Skeletal muscle satellite cell (primary cell): ENCODE measurements around the gene UBE2V1.
"Not testable (repeated sequence)": the region's sequence is repeated elsewhere in the genome, so short reads cannot be mapped to it uniquely, and the experiment has no call there.

ENCODE experiments used
- H3K27me3 ChIP-seq: 2 replicates; pipeline ENCODE4 v1.7.0; 2013; ENCODE audit warnings: low read length; ENCODE audit not compliant: control insufficient read depth, insufficient read depth
- H3K36me3 ChIP-seq: 2 replicates; pipeline ENCODE4 v1.7.0; 2013; ENCODE audit warnings: mild to moderate bottlenecking, control low read depth, low read length; ENCODE audit not compliant: insufficient read depth
- H3K4me1 ChIP-seq: 2 replicates; pipeline ENCODE4 v1.7.0; 2013; ENCODE audit warnings: low read length; ENCODE audit not compliant: control insufficient read depth, insufficient read depth
- H3K4me2 ChIP-seq: 2 replicates; pipeline ENCODE4 v1.7.0; 2013; ENCODE audit warnings: mild to moderate bottlenecking, low read length
- H3K4me3 ChIP-seq: 2 replicates; pipeline ENCODE4 v1.7.0; 2013; ENCODE audit warnings: low read length
- H3K9ac ChIP-seq: 2 replicates; pipeline ENCODE4 v1.7.0; 2013; ENCODE audit warnings: mild to moderate bottlenecking, low read depth, low read length, moderate library complexity
- H3K9me3 ChIP-seq: replicated peaks from 2 replicates; pipeline ENCODE4 v1.7.0; 2013; ENCODE audit warnings: mild to moderate bottlenecking, control low read depth, low read length

The UBE2V1 gene

GRCh38 chr20:50110141-50111047 is 2.6 kb downstream of the UBE2V1 start:
- Histone ChIP-seq H3K4me1 (peaks cover 64% of the 10 kb centered on the region), H3K9me3 (no peaks in the 10 kb centered on the region), H3K4me3 (peak overlapping the region; percentile 78), H3K27me3 (no peaks in the 10 kb centered on the region), H3K4me2 (peak overlapping the region; percentile 90), H3K36me3 (peaks cover 17% of the 10 kb centered on the region), H3K9ac (peak overlapping the region; percentile 92)

GRCh38 chr20:50108556-50109235 is 4.3 kb downstream of the UBE2V1 start:
- Histone ChIP-seq H3K9me3 (no peaks in the 10 kb centered on the region), H3K36me3 (peaks cover 17% of the 10 kb centered on the region), H3K27me3 (no peaks in the 10 kb centered on the region), H3K4me3 (no peak overlapping the region), H3K4me2 (peak overlapping the region; percentile 31), H3K4me1 (peaks cover 53% of the 10 kb centered on the region), H3K9ac (no peak overlapping the region)

- Histone ChIP-seq H3K4me3 (no peak overlapping the region), H3K4me2 (no peak overlapping the region), H3K36me3 (peaks cover 17% of the 10 kb centered on the region), H3K27me3 (no peaks in the 10 kb centered on the region), H3K9ac (no peak overlapping the region), H3K9me3 (no peaks in the 10 kb centered on the region), H3K4me1 (peaks cover 57% of the 10 kb centered on the region)
Observed at GRCh38 chr20:50107796-50108331, 5.1 kb downstream of the UBE2V1 start.

DNA sequence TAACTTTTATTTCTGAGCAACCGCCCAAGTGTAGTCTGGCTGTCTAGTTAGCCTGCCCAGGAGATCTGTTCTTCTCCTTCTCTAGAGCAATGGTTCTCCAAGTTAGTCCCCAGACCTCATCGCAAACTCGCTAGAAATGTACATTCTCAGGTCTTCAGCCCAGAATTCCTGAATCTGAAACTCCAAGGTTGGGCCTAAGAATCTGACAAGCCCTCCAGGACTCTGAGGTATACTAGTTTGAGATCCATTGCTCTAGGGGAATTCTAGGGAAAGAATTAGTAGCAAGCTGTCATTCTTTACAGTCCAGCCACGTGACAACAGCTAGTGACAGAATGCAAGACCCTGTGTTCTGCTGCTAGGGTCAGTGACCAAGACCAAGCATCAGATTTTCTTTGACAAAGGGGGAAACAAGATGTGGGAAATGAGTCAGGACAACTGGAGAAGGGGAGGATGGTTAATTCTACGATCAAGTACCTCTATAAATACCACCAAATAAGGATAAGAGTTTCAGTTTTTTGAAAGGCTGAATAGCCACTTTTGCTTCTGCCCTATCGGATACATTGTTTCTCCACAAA is 5.8 kb downstream of the UBE2V1 start:
- Histone ChIP-seq H3K4me3 (no peak overlapping the region), H3K9ac (no peak overlapping the region), H3K4me2 (peak overlapping the region; percentile 11), H3K4me1 (peaks cover 59% of the 10 kb centered on the region), H3K36me3 (peaks cover 17% of the 10 kb centered on the region), H3K9me3 (no peaks in the 10 kb centered on the region), H3K27me3 (no peaks in the 10 kb centered on the region)

GRCh38 chr20:50106669-50107068 is 6.3 kb downstream of the UBE2V1 start:
- H3K9ac ChIP-seq, H3K4me2 ChIP-seq, H3K4me3 ChIP-seq, H3K9me3 ChIP-seq, H3K27me3 ChIP-seq: not testable (repeated sequence)
- Histone ChIP-seq H3K36me3 (peaks cover 17% of the 10 kb centered on the region), H3K4me1 (peaks cover 62% of the 10 kb centered on the region)

DNA sequence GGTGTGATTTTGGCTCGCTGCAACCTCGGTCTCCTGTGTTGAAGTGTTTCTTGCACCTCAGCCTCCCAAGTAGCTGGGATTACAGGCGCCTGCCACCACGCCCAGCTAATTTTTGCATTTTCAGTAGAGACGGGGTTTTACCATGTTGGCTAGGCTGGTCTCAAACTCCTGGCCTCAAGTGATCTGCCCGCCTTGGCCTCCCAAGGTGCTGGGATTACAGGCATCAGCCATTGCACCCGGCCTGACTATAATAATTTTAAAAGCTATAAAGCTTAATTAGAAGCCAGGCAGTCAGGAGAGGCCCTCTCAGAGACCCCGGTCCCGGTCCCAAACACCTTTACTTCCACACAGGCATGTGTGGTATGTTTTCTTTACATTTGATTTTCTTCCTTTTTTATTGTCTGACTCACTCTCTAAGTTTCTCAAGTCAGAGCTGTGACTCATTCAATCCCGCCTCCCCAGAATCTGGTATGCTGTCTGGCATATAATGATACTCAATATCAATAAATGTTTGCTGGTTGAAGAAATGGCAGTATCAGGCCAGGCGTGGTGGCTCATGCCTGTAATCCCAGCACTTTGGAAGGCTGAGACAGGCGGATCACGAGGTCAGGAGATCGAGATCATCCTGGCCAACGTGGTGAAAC is 9.4 kb downstream of the UBE2V1 start:
- H3K36me3 ChIP-seq, H3K4me3 ChIP-seq, H3K9me3 ChIP-seq, H3K27me3 ChIP-seq, H3K9ac ChIP-seq: not testable (repeated sequence)
- Histone ChIP-seq H3K4me2 (peak overlapping the region; percentile 16), H3K4me1 (peaks cover 46% of the 10 kb centered on the region)

GRCh38 chr20:50102551-50102950 is 10.4 kb downstream of the UBE2V1 start:
- not testable (repeated sequence) for H3K9ac ChIP-seq, H3K36me3 ChIP-seq, H3K4me2 ChIP-seq, H3K27me3 ChIP-seq, H3K4me3 ChIP-seq, H3K9me3 ChIP-seq
- peaks cover 36% of the 10 kb centered on the region for H3K4me1 ChIP-seq

DNA sequence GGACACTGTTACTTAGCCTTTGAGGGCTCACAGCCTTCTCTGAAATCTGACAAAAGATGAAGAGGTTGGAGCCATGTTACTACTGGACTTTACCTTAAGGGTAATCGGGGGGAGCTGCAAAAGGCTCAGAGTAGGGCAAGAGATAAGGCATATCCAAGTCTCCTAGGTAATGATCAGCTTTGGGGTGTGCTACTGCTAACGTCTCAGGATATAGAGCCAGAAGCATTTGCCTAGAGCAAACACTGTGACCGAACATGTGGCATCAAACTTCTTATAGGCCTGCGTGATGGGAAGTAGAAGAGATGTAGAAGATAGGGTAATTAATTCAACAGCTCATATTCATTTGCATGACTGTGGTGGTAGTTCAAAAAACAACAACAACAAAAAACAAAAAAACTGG is 11.1 kb downstream of the UBE2V1 start:
- Histone ChIP-seq H3K9me3 (no peaks in the 10 kb centered on the region), H3K4me3 (no peak overlapping the region), H3K4me2 (no peak overlapping the region), H3K36me3 (peaks cover 9% of the 10 kb centered on the region), H3K4me1 (peaks cover 29% of the 10 kb centered on the region), H3K27me3 (no peaks in the 10 kb centered on the region), H3K9ac (no peak overlapping the region)

GRCh38 chr20:50101281-50101680 is 11.7 kb downstream of the UBE2V1 start:
- no peak overlapping the region for H3K9ac ChIP-seq
- H3K36me3 ChIP-seq = peaks cover 10% of the 10 kb centered on the region
- H3K4me1 ChIP-seq = peaks cover 27% of the 10 kb centered on the region
- H3K4me3 ChIP-seq = no peak overlapping the region
- H3K27me3 ChIP-seq = no peaks in the 10 kb centered on the region
- no peak overlapping the region for H3K4me2 ChIP-seq
- no peaks in the 10 kb centered on the region for H3K9me3 ChIP-seq

GRCh38 chr20:50100552-50100951 is 12.4 kb downstream of the UBE2V1 start:
- Histone ChIP-seq H3K27me3 (no peaks in the 10 kb centered on the region), H3K4me3 (no peak overlapping the region), H3K4me2 (no peak overlapping the region), H3K36me3 (peaks cover 18% of the 10 kb centered on the region), H3K9ac (no peak overlapping the region), H3K9me3 (no peaks in the 10 kb centered on the region), H3K4me1 (peaks cover 27% of the 10 kb centered on the region)

GRCh38 chr20:50099565-50099991 is 13.4 kb downstream of the UBE2V1 start:
- Histone ChIP-seq H3K36me3 (peaks cover 27% of the 10 kb centered on the region), H3K9ac (no peak overlapping the region), H3K4me2 (no peak overlapping the region), H3K4me1 (peaks cover 27% of the 10 kb centered on the region), H3K27me3 (no peaks in the 10 kb centered on the region), H3K4me3 (no peak overlapping the region), H3K9me3 (no peaks in the 10 kb centered on the region)
